HepG2 (cell line): ENCODE data around the gene ENO3. TPM values are rescaled to one million over a fixed set of nuclear protein-coding genes. Genes with fewer than 3 reads are reported as not detected.

ENCODE experiments used
- ARHGAP35 ChIP-seq: sonication (generic); formaldehyde crosslinking; IDR thresholded peaks from 2 replicates; pipeline ENCODE4 v1.9.0; 2022; ENCODE audit warnings: mild to moderate bottlenecking, inconsistent platforms, moderate library complexity, missing genetic modification reagents, borderline replicate concordance
- FOXA1 ChIP-seq, 2 experiments: fragments of 450-650 bp in 1 of 2; sonication (generic) in 1 of 2; formaldehyde crosslinking in 1 of 2; IDR thresholded peaks; 2 replicates each; pipeline versions ENCODE4 v1.4.0 to v1.6.1; 2016 to 2020; ENCODE audit warnings: missing genetic modification reagents in 1 of 2
- KMT2B ChIP-seq: IDR thresholded peaks from 2 replicates; pipeline ENCODE4 v1.6.1; 2016; ENCODE audit warnings: missing genetic modification reagents, missing compliant biosample characterization
- LBX2 ChIP-seq: sonication (generic); formaldehyde crosslinking; IDR thresholded peaks from 2 replicates; pipeline ENCODE4 v1.5.0; 2020; ENCODE audit warnings: missing genetic modification reagents, mild to moderate bottlenecking, borderline replicate concordance
- MED1 ChIP-seq: sonication (generic); formaldehyde crosslinking; IDR thresholded peaks from 2 replicates; pipeline ENCODE4 v1.4.0; 2020; ENCODE audit warnings: missing genetic modification reagents
- POLR2A ChIP-seq, 2 experiments: IDR thresholded peaks; 2 replicates each; pipeline ENCODE4 v1.6.1; 2011; ENCODE audit warnings: low read depth in 2 of 2, low read length in 2 of 2, mild to moderate bottlenecking in 1 of 2, moderate library complexity in 1 of 2; ENCODE audit not compliant: insufficient read depth in 1 of 2
- ZBTB40 ChIP-seq, 2 experiments: fragments of 450-650 bp in 1 of 2; sonication (generic) in 1 of 2; formaldehyde crosslinking in 1 of 2; IDR thresholded peaks; 2 replicates each; pipeline versions ENCODE4 v1.6.1 to v1.8.0; 2016 to 2022; ENCODE audit warnings: antibody characterized with exemption in 1 of 2, mild to moderate bottlenecking in 1 of 2, missing genetic modification reagents in 1 of 2
- ZNF446 ChIP-seq: sonication (generic); formaldehyde crosslinking; IDR thresholded peaks from 2 replicates; pipeline ENCODE4 v1.5.0; 2020; ENCODE audit warnings: mild to moderate bottlenecking, missing genetic modification reagents
- ZNF484 ChIP-seq: sonication (generic); formaldehyde crosslinking; IDR thresholded peaks from 2 replicates; pipeline ENCODE4 v1.5.1; 2020; ENCODE audit warnings: mild to moderate bottlenecking, low read depth, missing genetic modification reagents, borderline replicate concordance
- ZNF749 ChIP-seq: sonication (generic); formaldehyde crosslinking; IDR thresholded peaks from 2 replicates; pipeline ENCODE4 v1.8.0; 2022; ENCODE audit warnings: mild to moderate bottlenecking, missing genetic modification reagents, moderate library complexity, borderline replicate concordance
- polyA plus RNA-seq, 8 experiments: library from polyadenylated mRNA; depleted of rRNA in 3 of 8; stranded (reverse) in 7 of 8; unstranded in 1 of 8; fragments of >200 nt; fragmentation: Illumina TruSeq in 4 of 8; extraction: Trizol in 4 of 8; gene quantifications; 2 replicates each; pipeline versions ENCODE4 v1.2.1 to v1.2.3, GENCODE V29; 2011 to 2016; ENCODE audit warnings: low read depth in 4 of 8, missing spikeins in 1 of 8, mixed read lengths in 1 of 8; ENCODE audit not compliant: insufficient read depth in 1 of 8
- total RNA-seq, 5 experiments: library from RNA; depleted of rRNA; stranded (reverse); fragments of >200 nt; fragmentation: Illumina TruSeq; extraction: Trizol; gene quantifications; 2 replicates each; pipeline ENCODE4 v1.2.3, GENCODE V29; 2016; ENCODE audit warnings: low read depth in 1 of 5
- TF ChIP-seq, protein P1 (sequence below): IDR thresholded peaks from 2 replicates; pipeline ENCODE4 v1.6.1; 2012; ENCODE audit warnings: inconsistent platforms
- TF ChIP-seq, protein P2 (sequence below): sonication (generic); formaldehyde crosslinking; IDR thresholded peaks from 2 replicates; pipeline ENCODE4 v1.4.0; 2020; ENCODE audit warnings: mild to moderate bottlenecking, missing genetic modification reagents
- TF ChIP-seq, protein P3 (sequence below): sonication (generic); formaldehyde crosslinking; conservative IDR thresholded peaks from 2 replicates; pipeline ENCODE4 v1.8.0; 2022; ENCODE audit warnings: low read depth, missing genetic modification reagents

Gene ENO3
- total and polyA plus RNA-seq, 2 of the 13 experiments (the other 11 are each of a cell fraction or from before 2014, with no cell fraction given) = 59.8 to 69.8 TPM

DNA sequence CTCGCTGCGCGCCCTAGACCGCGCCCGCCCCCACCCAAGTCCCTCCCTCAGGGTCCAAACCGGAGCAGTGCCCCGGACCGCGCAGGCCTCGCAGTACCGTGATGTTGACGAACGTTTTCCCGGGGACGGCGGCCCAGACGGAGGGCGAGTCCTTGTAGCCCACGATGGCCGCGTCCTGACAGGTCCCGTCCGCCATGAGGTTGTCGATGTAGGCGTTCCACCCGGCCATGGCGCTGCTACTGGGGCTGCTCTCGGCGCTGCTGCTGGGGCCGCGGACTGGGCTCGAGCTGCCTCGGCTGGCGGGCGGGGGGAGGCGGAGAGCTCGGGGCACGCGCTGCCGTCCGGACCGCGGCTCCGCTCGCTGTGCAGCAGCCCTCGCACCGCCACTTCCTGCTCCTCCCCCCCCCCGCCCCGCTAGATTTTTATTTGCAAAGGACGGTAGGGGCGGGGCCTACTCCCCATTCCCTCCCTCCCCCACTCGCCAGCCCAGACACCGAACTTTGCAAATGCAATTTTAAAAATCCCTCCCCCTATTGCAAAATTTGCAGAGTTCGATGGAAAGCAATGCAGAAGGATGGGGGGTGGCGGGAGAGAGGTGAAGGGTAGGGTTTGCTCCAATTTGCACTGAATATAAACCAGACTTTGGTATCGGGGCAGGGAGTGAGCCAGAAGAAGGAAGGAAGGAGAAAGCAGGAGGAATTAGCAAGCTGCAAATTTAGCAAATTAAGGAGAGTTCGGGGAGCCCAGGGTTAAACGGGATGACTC is 2.6 kb upstream of the ENO3 start, which contains the start of gene PFN1 (continued):
- no peak for TF ChIP-seq ZBTB40 (IDR thresholded peaks at IDR 0.05)
- TF ChIP-seq ZBTB40 (CRISPR knock-in tag; IDR thresholded peaks at IDR 0.05) = peak; percentile 57
- TF ChIP-seq MED1 = peak; percentile 63
- TF ChIP-seq ARHGAP35 (CRISPR knock-in tag) = peak; percentile 69; the same call in 1 of the 2 replicates
- TF ChIP-seq KMT2B (CRISPR knock-in tag) = no peak
- no peak for TF ChIP-seq ZNF484
- TF ChIP-seq, protein P1, sequence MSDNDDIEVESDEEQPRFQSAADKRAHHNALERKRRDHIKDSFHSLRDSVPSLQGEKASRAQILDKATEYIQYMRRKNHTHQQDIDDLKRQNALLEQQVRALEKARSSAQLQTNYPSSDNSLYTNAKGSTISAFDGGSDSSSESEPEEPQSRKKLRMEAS = peak; percentile 68; the same call in 1 of the 2 replicates
- TF ChIP-seq, protein P2, sequence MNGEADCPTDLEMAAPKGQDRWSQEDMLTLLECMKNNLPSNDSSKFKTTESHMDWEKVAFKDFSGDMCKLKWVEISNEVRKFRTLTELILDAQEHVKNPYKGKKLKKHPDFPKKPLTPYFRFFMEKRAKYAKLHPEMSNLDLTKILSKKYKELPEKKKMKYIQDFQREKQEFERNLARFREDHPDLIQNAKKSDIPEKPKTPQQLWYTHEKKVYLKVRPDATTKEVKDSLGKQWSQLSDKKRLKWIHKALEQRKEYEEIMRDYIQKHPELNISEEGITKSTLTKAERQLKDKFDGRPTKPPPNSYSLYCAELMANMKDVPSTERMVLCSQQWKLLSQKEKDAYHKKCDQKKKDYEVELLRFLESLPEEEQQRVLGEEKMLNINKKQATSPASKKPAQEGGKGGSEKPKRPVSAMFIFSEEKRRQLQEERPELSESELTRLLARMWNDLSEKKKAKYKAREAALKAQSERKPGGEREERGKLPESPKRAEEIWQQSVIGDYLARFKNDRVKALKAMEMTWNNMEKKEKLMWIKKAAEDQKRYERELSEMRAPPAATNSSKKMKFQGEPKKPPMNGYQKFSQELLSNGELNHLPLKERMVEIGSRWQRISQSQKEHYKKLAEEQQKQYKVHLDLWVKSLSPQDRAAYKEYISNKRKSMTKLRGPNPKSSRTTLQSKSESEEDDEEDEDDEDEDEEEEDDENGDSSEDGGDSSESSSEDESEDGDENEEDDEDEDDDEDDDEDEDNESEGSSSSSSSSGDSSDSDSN = peak; percentile 73; the same call in 1 of the 2 replicates
- peak; percentile 72 to 87; a peak in 3 of 4 replicates for TF ChIP-seq POLR2A (IDR thresholded peaks at IDR 0.05; ENCODE audit: insufficient read depth in 1 of 2, low read depth in 2 of 2, low read length in 2 of 2)
- peak; percentile 68; the same call in 1 of the 2 replicates for TF ChIP-seq ZNF749 (CRISPR knock-in tag)
- TF ChIP-seq FOXA1 (IDR thresholded peaks at IDR 0.05) = no peak
- TF ChIP-seq FOXA1 (CRISPR knock-in tag; IDR thresholded peaks at IDR 0.05) = peak; percentile 4; the same call in 1 of the 2 replicates
- no peak; the same call in 1 of the 2 replicates for TF ChIP-seq ZNF446
- TF ChIP-seq, protein P3, sequence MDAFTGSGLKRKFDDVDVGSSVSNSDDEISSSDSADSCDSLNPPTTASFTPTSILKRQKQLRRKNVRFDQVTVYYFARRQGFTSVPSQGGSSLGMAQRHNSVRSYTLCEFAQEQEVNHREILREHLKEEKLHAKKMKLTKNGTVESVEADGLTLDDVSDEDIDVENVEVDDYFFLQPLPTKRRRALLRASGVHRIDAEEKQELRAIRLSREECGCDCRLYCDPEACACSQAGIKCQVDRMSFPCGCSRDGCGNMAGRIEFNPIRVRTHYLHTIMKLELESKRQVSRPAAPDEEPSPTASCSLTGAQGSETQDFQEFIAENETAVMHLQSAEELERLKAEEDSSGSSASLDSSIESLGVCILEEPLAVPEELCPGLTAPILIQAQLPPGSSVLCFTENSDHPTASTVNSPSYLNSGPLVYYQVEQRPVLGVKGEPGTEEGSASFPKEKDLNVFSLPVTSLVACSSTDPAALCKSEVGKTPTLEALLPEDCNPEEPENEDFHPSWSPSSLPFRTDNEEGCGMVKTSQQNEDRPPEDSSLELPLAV = 0 out of 2 replicates have a peak, but pooled peaks have one; percentile 39
- 0 out of 2 replicates have a peak, but pooled peaks have one; percentile 13 for TF ChIP-seq LBX2
